ENCODE measurements around the gene POLR1D. TPM values are rescaled to one million over a fixed set of nuclear protein-coding genes. Genes with fewer than 3 reads are reported as not detected.

Gene POLR1D
- total and polyA plus RNA-seq, 9 donors: 83.7 to 223 (median 133) TPM

GRCh38 chr13:27650312-27650711, 28.6 kb downstream of the POLR1D start:
- H3K27ac ChIP-seq: no peak overlapping the region
- intact Hi-C loops (cut with DNase I): no loop called here
- TF ChIP-seq POLR2A (IDR thresholded peaks at IDR 0.05) (no peak), CTCF (IDR thresholded peaks at IDR 0.05) (no peak), EP300 (IDR thresholded peaks at IDR 0.05) (no peak)
- no peaks in the 10 kb centered on the region for H3K27me3 ChIP-seq
- no peaks in the 10 kb centered on the region for H3K36me3 ChIP-seq
- H3K4me1 ChIP-seq (ENCODE audit: insufficient read depth): no peaks in the 10 kb centered on the region
- DNase-seq: no peak
- H3K4me3 ChIP-seq: no peak overlapping the region
- WGBS, 3 donors: 96 to 100% (median 100%) methylated on average over 1 of the region's 1 CpG
- H3K9me3 ChIP-seq: peaks cover 0 to 4% of the 10 kb centered on the region in 2 donors

- H3K36me3 ChIP-seq: no peaks in the 10 kb centered on the region
- WGBS, 3 donors: 96 to 98% (median 96%) methylated on average over 3 of the region's 3 CpGs
- intact Hi-C loops (cut with DNase I): no loop called here
- peaks cover 0 to 4% of the 10 kb centered on the region in 2 donors for H3K9me3 ChIP-seq
- TF ChIP-seq EP300 (IDR thresholded peaks at IDR 0.05) (no peak), POLR2A (IDR thresholded peaks at IDR 0.05) (no peak), CTCF (IDR thresholded peaks at IDR 0.05) (no peak)
- H3K27me3 ChIP-seq: no peaks in the 10 kb centered on the region
- H3K27ac ChIP-seq: no peak overlapping the region
- DNase-seq: no peak
- no peak overlapping the region for H3K4me3 ChIP-seq
- no peaks in the 10 kb centered on the region for H3K4me1 ChIP-seq (ENCODE audit: insufficient read depth)
Observed at GRCh38 chr13:27654059-27654458, 32.4 kb downstream of the POLR1D start.

- H3K4me1 ChIP-seq (ENCODE audit: insufficient read depth): no peaks in the 10 kb centered on the region
- DNase-seq: no peak
- H3K4me3 ChIP-seq: no peak overlapping the region
- H3K27me3 ChIP-seq: no peaks in the 10 kb centered on the region
- intact Hi-C loops (cut with DNase I): no loop called here
- H3K36me3 ChIP-seq: no peaks in the 10 kb centered on the region
- whole genome bisulfite sequencing, 3 donors: 95 to 97% (median 95%) methylated on average over 1 of the region's 1 CpG
- TF ChIP-seq EP300 (IDR thresholded peaks at IDR 0.05): no peak
- no peak for TF ChIP-seq CTCF (IDR thresholded peaks at IDR 0.05)
- TF ChIP-seq POLR2A (IDR thresholded peaks at IDR 0.05): no peak
- H3K9me3 ChIP-seq: peaks cover 0 to 4% of the 10 kb centered on the region in 2 donors
- no peak overlapping the region for H3K27ac ChIP-seq
Observed at GRCh38 chr13:27654816-27655215, 33.1 kb downstream of the POLR1D start.

- TF ChIP-seq EP300 (IDR thresholded peaks at IDR 0.05): no peak
- no peak for TF ChIP-seq POLR2A (IDR thresholded peaks at IDR 0.05)
- no peak for TF ChIP-seq CTCF (IDR thresholded peaks at IDR 0.05)
- H3K9me3 ChIP-seq: no peaks in the 10 kb centered on the region
- intact Hi-C loops (cut with DNase I): no loop called here
- no peak for DNase-seq
- H3K27ac ChIP-seq: no peak overlapping the region
- no peaks in the 10 kb centered on the region for H3K36me3 ChIP-seq
- 78 to 86% (median 80%) methylated on average over 2 of the region's 2 CpGs for WGBS, 3 donors
- H3K4me3 ChIP-seq: no peak overlapping the region
- H3K27me3 ChIP-seq: no peaks in the 10 kb centered on the region
- no peaks in the 10 kb centered on the region for H3K4me1 ChIP-seq (ENCODE audit: insufficient read depth)
Observed at GRCh38 chr13:27657724-27658123, 36.0 kb downstream of the POLR1D start.

- no peak overlapping the region for H3K4me3 ChIP-seq
- no peak for TF ChIP-seq CTCF (IDR thresholded peaks at IDR 0.05)
- no peak for TF ChIP-seq POLR2A (IDR thresholded peaks at IDR 0.05)
- TF ChIP-seq EP300 (IDR thresholded peaks at IDR 0.05): no peak
- H3K4me1 ChIP-seq (ENCODE audit: insufficient read depth): no peaks in the 10 kb centered on the region
- H3K27me3 ChIP-seq: no peaks in the 10 kb centered on the region
- DNase-seq: no peak
- H3K27ac ChIP-seq: no peak overlapping the region
- H3K36me3 ChIP-seq: no peaks in the 10 kb centered on the region
- no peaks in the 10 kb centered on the region for H3K9me3 ChIP-seq
- intact Hi-C loops (cut with DNase I): no loop called here
Observed at GRCh38 chr13:27658546-27658945, 36.9 kb downstream of the POLR1D start.
